ENCODE results near the gene CARD6.
"Not testable (repeated sequence)": the region's sequence is repeated elsewhere in the genome, so short reads cannot be mapped to it uniquely, and the experiment has no call there.

Gene CARD6

GRCh38 chr5:40841068-40841805, at the start of gene CARD6:
Gene CARD6 (plus strand): TSS chr5:40841367. CDS start chr5:40841383, 16 bp downstream.
- TF ChIP-seq EZH2 (optimal IDR thresholded peaks at IDR 0.05; ENCODE audit: low read depth, low read length) (no peak), EZH2phosphoT487 (IDR thresholded peaks at IDR 0.05; ENCODE audit: low read length) (no peak), CTCF (IDR thresholded peaks at IDR 0.05; ENCODE audit: low read length) (no peak)
- H3K4me2 ChIP-seq (ENCODE audit: low read depth, low read length), result peak within 1 kb of the TSS; percentile 74
- DNase-seq, result no peak
- peak within 1 kb of the TSS; percentile 37 for H3K9ac ChIP-seq (ENCODE audit: low read length)
- no peak within 1 kb of the TSS for H3K27ac ChIP-seq (ENCODE audit: low read length)
- H4K20me1 ChIP-seq (ENCODE audit: insufficient read depth, low read length), result no peaks in the 10 kb centered on the region
- H3K9me3 ChIP-seq (replicated peaks; ENCODE audit: insufficient read depth, low read length), result no peaks in the 10 kb centered on the region
- H3K4me3 ChIP-seq (ENCODE audit: low read length), result peak within 1 kb of the TSS; percentile 53
- H3K4me1 ChIP-seq (ENCODE audit: low read length), result 0 out of 2 replicates have a peak, but pooled peaks cover 3% of the 10 kb centered on the region
- no peaks in the 10 kb centered on the region for H3K9me2 ChIP-seq (replicated peaks; ENCODE audit: insufficient read depth, low read length)
- no peaks in the 10 kb centered on the region for H3K79me2 ChIP-seq (ENCODE audit: low read length)
- no peaks in the 10 kb centered on the region for H3K27me3 ChIP-seq (replicated peaks; ENCODE audit: insufficient read depth, low read length)
- H3K36me3 ChIP-seq (replicated peaks; ENCODE audit: insufficient read depth, low read length), result no peaks in the 10 kb centered on the region
- H3F3A ChIP-seq (ENCODE audit: insufficient read depth, low read length), result peaks cover 2% of the 10 kb centered on the region; the same call in 1 of the 2 replicates
- H2AFZ ChIP-seq (ENCODE audit: low read length), result peak within 1 kb of the TSS; percentile 81

GRCh38 chr5:40791715-40792139, 49.4 kb upstream of the CARD6 start:
- TF ChIP-seq EZH2 (optimal IDR thresholded peaks at IDR 0.05; ENCODE audit: low read depth, low read length) (no peak), EZH2phosphoT487 (IDR thresholded peaks at IDR 0.05; ENCODE audit: low read length) (no peak), CTCF (IDR thresholded peaks at IDR 0.05; ENCODE audit: low read length) (no peak)
- peaks cover 96% of the 10 kb centered on the region for H3K79me2 ChIP-seq (ENCODE audit: low read length)
- no peak overlapping the region for H2AFZ ChIP-seq (ENCODE audit: low read length)
- H3K27ac ChIP-seq (ENCODE audit: low read length), result no peak overlapping the region
- no peaks in the 10 kb centered on the region for H3K36me3 ChIP-seq (replicated peaks; ENCODE audit: insufficient read depth, low read length)
- H3K4me2 ChIP-seq (ENCODE audit: low read depth, low read length), result no peak overlapping the region
- H3K4me3 ChIP-seq (ENCODE audit: low read length), result no peak overlapping the region
- no peak for DNase-seq
- no peaks in the 10 kb centered on the region for H3K27me3 ChIP-seq (replicated peaks; ENCODE audit: insufficient read depth, low read length)
- no peaks in the 10 kb centered on the region for H3K9me2 ChIP-seq (replicated peaks; ENCODE audit: insufficient read depth, low read length)
- H3K9me3 ChIP-seq (replicated peaks; ENCODE audit: insufficient read depth, low read length), result no peaks in the 10 kb centered on the region
- no peaks in the 10 kb centered on the region; the same call in 1 of the 2 replicates for H3F3A ChIP-seq (ENCODE audit: insufficient read depth, low read length)
- H4K20me1 ChIP-seq (ENCODE audit: insufficient read depth, low read length), result peaks cover 5% of the 10 kb centered on the region; the same call in 1 of the 2 replicates
- no peak overlapping the region for H3K9ac ChIP-seq (ENCODE audit: low read length)
- 0 out of 2 replicates have a peak, but pooled peaks cover 4% of the 10 kb centered on the region for H3K4me1 ChIP-seq (ENCODE audit: low read length)

- not testable (repeated sequence) for H2AFZ ChIP-seq (ENCODE audit: low read length); H3F3A ChIP-seq (ENCODE audit: insufficient read depth, low read length); H3K4me3 ChIP-seq (ENCODE audit: low read length); H3K36me3 ChIP-seq (replicated peaks; ENCODE audit: insufficient read depth, low read length); H3K27me3 ChIP-seq (replicated peaks; ENCODE audit: insufficient read depth, low read length); H3K9ac ChIP-seq (ENCODE audit: low read length); H3K4me2 ChIP-seq (ENCODE audit: low read depth, low read length); DNase-seq; H3K27ac ChIP-seq (ENCODE audit: low read length); H4K20me1 ChIP-seq (ENCODE audit: insufficient read depth, low read length); H3K9me2 ChIP-seq (replicated peaks; ENCODE audit: insufficient read depth, low read length); H3K4me1 ChIP-seq (ENCODE audit: low read length); H3K9me3 ChIP-seq (replicated peaks; ENCODE audit: insufficient read depth, low read length)
- peaks cover 96% of the 10 kb centered on the region for H3K79me2 ChIP-seq (ENCODE audit: low read length)
These were observed 48.5 kb upstream of the CARD6 start for GRCh38 chr5:40792691-40793090.

GRCh38 chr5:40794340-40794739, 46.8 kb upstream of the CARD6 start:
- H3K27ac ChIP-seq (ENCODE audit: low read length); H2AFZ ChIP-seq (ENCODE audit: low read length); H3K27me3 ChIP-seq (replicated peaks; ENCODE audit: insufficient read depth, low read length); DNase-seq; H3F3A ChIP-seq (ENCODE audit: insufficient read depth, low read length); H3K9ac ChIP-seq (ENCODE audit: low read length); H3K9me3 ChIP-seq (replicated peaks; ENCODE audit: insufficient read depth, low read length); H4K20me1 ChIP-seq (ENCODE audit: insufficient read depth, low read length); H3K9me2 ChIP-seq (replicated peaks; ENCODE audit: insufficient read depth, low read length); H3K36me3 ChIP-seq (replicated peaks; ENCODE audit: insufficient read depth, low read length); H3K4me3 ChIP-seq (ENCODE audit: low read length); H3K4me1 ChIP-seq (ENCODE audit: low read length); H3K4me2 ChIP-seq (ENCODE audit: low read depth, low read length): not testable (repeated sequence)
- peaks cover 80% of the 10 kb centered on the region for H3K79me2 ChIP-seq (ENCODE audit: low read length)

- not testable (repeated sequence) for H4K20me1 ChIP-seq (ENCODE audit: insufficient read depth, low read length); H3K9ac ChIP-seq (ENCODE audit: low read length); H3K4me1 ChIP-seq (ENCODE audit: low read length); H3K9me2 ChIP-seq (replicated peaks; ENCODE audit: insufficient read depth, low read length); H2AFZ ChIP-seq (ENCODE audit: low read length); H3K36me3 ChIP-seq (replicated peaks; ENCODE audit: insufficient read depth, low read length); H3K4me2 ChIP-seq (ENCODE audit: low read depth, low read length); H3K27ac ChIP-seq (ENCODE audit: low read length); H3F3A ChIP-seq (ENCODE audit: insufficient read depth, low read length); H3K4me3 ChIP-seq (ENCODE audit: low read length); H3K9me3 ChIP-seq (replicated peaks; ENCODE audit: insufficient read depth, low read length); DNase-seq
- Histone ChIP-seq H3K27me3 (replicated peaks; ENCODE audit: insufficient read depth, low read length) (peaks cover 11% of the 10 kb centered on the region), H3K79me2 (ENCODE audit: low read length) (peaks cover 75% of the 10 kb centered on the region)
These were observed 46.3 kb upstream of the CARD6 start for GRCh38 chr5:40794877-40795276.
